ENCODE results near the gene SEC14L1.
A peak's percentile ranks its signal among the peaks of the same experiment; 100 is the strongest.
"Not testable (repeated sequence)": the region's sequence is repeated elsewhere in the genome, so short reads cannot be mapped to it uniquely, and the experiment has no call there.

SEC14L1 gene

DNA sequence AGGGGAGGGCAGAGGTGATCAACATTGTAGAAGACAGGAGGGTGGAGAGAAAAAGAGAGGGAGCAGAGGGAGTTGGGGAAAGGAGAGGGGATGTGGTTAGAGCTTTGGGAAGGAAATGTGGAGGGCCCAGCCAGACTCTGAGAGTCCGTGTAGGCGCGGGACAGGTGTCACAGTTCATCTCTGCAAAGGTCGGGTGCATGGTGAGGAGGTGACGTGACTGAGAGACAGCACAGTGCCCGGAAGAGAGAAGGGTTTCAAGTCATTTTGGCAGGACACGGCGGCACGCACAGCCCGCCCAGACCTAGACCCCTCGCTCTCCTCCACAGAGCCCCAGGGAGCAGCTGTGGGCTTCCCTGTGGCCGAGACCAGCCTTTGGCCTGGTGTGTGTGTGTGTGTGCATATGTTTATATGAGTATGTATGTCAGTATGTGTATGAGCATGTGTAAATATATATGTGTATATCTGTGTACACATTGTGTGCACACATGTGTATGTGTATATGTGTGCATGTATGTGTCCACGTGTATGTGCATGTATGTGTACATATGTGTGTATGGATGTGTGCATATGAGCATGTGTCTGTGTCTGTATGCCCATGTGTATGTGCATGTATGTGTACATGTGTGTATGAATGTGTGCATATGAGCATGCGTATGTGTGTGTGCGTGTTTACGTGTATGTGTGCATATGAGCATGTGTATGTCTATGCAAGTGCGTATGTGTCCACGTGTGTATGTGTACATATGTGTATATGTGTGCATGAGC is 104.6 kb downstream of the SEC14L1 start:
- no peak for DNase-seq

DNA sequence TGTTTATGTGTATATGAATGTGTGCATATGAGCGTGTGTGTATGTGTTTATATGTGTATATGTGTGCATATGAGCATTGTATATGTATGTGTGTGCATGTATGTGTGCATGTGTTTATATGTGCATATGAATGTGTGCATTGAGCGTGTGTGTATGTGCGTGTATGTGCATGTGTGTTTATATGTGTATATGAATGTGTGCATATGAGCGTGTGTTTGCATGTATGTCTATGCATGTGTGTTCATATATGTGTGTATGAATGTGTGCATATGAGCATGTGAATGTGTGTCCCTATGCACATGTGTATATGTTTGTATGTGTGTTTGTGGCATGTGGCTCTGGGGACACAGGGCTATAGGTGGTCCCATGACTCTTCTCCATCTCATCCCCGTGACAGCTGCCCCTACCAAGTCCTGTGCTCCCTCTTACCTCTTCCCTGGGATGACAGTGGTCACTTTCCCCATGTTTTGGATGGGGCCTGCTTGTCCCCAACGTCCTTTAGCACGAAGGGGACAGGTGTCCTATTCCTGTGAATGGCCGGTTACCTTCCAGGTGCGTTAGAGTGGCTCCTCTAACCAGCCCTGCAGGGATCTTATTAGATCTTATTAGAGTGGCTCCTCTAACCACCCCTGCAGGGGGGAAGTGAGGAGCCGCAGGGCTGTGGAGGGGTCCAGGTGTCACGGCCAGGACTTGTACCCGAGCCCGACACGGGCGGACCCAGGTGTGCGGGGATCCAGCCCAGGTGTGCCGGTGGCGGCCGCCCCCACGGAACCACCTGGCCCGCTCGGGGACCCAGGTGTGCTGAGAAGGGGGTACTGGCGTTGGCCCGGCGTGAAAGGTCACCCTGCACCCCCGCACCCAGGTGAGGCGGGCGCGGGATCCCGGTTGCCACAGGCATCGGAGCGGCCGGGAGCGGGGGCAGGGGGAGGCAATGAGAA is 105.6 kb downstream of the SEC14L1 start:
- no peak for DNase-seq

- peak; percentile 94 for DNase-seq
Observed at GRCh38 chr17:77247048-77247541, 106.3 kb downstream of the SEC14L1 start.

DNA sequence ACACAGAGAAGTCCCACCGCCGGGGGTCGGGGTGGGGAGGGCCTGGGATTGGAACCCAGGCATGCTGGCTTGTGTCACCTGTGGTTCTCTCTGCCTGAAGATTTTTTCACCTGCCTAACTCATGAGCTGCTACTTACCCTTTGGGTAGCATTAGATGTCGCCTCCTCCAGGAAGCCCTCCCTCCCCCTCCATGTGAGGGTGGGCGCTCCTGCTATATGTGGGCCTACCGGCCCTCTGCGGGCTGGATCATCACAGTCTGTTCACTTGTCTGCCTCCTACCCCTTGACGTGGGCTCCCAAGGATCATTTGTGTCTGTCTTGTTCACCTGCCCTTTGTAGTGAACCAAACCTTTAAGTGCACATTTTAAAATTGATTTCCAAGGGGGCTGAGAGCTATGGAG is 106.8 kb downstream of the SEC14L1 start:
- no peak for DNase-seq

- DNase-seq, result no peak
Observed at GRCh38 chr17:77248216-77249114, 107.7 kb downstream of the SEC14L1 start.

DNA sequence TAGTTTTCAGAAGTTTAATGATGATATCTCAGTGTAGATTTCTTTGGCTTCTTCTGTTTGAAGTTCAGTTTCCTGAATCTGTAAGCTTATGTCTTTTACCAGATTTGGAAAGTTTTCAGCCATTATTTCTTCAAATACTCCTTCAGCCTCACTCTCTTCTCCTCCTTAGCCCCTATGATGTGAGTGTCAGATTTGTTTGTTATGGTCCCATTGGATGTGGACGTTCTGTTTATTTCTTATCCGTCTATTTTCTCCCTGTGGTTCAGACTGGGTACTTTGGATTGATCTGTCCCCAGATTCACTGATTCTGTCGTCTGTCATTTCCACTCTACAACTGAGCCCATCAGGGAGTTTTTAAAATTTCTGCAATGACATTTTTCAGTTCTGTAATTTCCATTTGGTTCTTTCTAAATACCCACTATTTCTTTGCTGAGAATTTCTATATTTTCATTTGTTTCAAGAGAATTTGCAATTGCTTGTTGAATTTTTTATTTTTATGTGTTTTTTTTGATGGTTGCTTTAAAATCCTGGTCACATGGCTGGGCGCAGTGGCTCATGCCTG is 110.9 kb downstream of the SEC14L1 start:
- no peak for DNase-seq

- DNase-seq, result not testable (repeated sequence)
Observed at GRCh38 chr17:77252306-77252705, 111.5 kb downstream of the SEC14L1 start.

DNA sequence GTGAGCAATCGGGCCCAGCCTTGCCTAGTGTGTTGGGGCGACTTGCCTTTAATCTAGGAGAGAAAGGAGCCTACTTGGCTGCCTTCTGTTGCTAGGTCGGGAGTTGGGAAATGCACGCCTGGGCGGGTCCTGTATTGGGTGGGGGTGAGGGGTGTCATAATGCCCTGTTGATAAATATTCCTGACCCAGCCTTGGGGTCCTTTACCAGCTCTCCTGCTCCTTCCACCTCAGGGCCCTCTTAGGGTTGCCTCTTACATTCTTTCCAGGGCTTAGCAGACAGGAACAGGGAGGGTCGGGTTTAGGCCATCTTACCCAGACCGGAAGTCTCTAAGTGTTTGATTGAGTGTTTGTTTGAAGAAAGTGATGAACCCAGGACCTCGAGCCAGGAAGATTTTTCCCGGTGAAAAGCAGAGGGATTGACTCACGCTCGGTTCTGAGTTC is 112.9 kb downstream of the SEC14L1 start:
- no peak for DNase-seq

DNA sequence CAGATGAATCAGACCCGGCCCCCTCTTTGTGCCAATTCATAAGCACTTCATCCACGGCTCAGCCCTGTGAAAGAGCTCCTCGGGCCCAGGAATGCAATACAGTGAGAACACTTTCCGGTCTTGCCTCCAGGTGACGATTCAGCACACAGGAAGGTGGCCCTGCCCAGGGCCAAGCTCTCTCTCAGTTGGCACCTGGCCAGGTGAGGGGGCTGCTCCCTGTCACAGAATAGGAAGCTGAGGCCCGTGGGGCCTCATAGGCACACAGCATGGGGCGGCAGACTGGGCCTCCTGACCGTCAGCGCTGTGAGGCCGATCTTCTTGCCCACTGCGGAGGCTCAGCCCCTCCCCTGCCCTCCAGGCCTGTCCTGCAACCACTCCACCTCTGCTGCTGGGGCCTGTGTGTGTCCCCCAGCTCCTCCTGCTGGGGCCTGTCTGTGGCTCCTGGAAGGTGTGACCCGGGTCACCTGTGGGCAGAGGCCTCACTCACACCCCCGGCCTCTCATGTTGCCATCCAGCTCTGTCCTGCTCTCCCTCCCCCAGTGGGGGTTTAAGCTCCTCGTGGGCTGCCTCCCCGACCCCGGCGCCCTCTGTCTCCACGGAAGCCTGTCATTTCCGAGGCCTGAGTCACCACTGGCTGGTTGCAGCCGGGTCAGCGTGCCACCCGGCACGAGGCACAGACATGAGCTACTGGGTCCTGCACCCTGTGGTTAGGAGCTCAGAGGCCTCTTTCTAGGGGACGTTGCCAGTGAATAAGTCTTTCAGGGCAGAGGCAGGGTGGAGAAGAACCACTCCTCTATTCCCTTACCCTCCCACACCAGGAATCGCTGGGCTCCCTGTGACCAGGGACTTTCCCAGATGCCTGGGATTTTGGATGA is 114.4 kb downstream of the SEC14L1 start:
- no peak for DNase-seq

DNA sequence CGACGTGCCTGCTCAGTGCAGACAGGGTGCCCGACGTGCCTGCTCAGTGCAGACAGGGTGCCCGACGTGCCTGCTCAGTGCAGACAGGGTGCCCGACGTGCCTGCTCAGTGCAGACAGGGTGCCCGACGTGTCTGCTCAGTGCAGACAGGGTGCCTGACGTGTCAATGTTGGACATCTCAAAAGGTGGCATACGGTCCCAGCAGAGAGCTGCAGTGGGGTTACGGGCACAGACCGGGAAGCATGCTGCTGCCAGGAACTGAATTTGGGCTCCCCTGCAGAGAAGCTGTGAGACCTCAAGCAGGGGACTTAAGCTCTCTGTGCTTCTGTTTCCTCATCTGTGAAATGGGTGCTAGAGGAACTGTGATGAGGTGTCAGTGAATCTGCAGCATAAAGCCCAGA is 115.2 kb downstream of the SEC14L1 start:
- DNase-seq, result not testable (repeated sequence)

DNA sequence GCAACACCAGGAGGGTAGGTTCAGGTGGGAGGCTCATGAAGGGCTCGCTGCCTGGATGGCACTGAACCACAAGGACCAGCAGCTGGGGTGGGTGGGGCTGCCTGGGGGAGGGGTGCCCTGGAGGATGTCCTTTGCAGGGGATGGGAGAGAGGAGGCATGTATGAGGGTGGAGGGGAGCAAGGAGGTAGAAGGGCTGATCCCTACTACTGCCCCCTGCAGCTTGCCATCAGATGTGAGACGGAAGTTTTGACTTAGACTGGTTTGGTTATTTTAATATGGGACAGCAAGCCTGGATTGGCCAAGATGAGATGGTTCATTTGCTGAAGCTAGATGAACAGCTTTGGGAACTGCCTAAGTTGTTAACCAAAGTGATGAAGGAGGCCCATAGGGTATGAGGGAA is 115.9 kb downstream of the SEC14L1 start:
- DNase-seq, result no peak

DNA sequence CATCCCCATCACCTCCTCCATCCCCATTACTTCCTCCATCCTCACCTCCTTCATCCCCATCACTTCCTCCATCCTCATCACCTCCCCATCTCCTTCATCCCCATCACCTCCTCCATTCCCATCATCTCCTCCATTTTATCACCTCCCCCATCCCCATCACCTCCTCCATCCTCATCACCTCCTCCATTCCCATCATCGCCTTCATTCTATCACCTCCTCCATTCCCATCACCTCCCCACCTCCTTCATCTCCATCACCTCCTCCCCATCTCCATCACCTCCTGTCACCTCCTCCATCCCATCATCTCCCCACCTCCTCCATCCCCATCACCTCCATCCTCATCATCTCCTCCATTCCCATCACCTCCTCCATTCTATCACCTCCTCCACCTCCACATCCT is 116.4 kb downstream of the SEC14L1 start:
- no peak for DNase-seq

DNA sequence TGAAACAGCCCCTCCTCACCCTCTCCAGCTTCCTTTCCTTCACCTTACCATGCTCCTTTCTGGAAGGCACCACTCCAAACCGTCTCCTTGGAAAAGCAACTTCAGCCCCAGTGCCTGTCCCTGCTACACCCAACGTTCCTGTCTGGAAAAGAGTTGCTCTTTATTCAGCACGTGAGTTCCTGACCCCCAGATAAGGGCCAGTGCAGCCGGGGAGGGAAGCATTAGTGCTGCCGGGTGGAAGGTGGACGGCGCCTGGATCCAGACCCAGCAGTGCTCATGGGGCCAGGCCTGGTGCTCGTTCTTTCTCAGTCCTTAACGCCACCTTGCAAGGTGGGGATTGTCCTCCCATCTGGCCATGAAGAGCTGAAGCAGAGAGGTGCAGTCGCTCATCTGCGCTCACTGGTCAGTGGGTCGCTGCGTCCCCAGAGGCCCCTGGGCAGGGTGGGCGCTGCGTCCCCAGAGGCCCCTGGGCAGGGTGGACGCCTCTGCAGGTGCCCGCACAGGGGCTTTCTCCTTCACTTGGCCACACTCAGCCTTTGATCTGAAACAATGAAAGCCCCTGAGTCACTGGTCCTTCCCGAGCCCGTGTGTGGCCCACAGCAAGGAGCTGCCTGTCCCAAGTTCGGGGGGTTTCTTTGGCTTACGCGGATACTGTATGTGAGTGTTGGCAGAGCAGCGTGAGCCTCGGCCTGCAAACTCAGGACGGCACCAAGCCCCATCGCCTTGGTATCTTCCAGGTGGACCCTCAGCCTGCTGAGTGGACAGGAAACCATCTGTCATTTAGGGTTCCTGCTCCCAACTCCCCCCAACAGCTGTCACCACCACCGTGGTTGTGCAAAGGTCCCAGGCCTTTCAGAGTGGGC is 117.1 kb downstream of the SEC14L1 start:
- no peak for DNase-seq

DNA sequence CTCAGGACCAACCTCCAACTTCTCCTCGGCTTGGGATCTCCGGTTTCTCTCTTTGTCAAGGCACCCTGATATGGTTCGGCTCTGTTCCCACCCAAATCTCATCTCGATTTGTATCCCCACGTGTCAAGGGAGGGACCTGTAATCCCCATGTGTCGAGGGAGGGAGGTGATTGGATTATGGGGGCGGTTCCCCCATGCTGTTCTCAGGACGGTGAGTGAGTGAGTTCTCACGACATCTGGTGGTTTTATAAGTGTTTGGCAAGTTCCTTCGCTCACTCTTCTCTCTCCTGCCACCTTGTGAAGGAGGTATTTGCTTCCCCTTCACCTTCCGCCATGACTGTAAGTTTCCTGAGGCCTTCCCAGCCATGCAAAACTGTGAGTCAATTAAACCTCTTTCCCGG is 117.9 kb downstream of the SEC14L1 start:
- no peak for DNase-seq

DNA sequence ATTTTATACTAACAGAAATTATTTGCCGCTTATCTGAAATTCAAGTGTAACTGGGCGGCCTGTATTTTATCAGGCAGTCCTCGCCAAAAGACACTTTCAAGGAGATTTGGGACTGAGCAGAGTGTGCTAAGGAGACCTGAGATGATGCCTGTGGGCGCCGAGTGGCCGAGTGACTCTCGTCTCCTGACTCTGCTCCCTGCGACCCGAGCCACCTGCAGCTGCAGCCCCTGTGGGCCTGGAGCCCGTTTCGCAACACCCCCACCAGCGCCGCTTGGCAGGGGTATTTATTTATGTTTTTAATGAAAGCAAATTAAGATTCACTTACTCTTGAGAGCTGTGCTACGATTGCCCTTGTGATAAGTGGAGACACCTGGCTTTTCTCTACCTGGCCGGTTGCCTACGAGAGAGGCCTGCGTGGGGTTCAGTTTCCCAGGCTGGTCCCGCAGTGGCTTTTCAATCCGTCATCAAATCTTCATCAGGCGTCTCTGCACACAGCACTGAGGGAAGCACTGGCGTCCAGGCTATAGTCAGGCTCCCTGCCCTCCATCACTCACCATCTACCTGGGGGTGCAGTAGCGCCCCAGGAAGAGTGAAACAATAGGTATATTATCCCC is 124.0 kb downstream of the SEC14L1 start:
- no peak for DNase-seq

- no peak for DNase-seq
Observed at GRCh38 chr17:77266213-77266612, 125.4 kb downstream of the SEC14L1 start.
